Sigmoid colon (tissue), 7 donors: ENCODE results near the gene SMARCAD1. TPM values are rescaled to one million over a fixed set of nuclear protein-coding genes. Genes with fewer than 3 reads are reported as not detected.

Experiments used
- DNase-seq: peaks from one replicate; pipeline ENCODE4 v3.0.0-alpha.2; 2019
- H3K27ac ChIP-seq, 4 donors: fragments of 200-600 bp; sonication (generic); one replicate each; pipeline ENCODE4 v1.5.1; 2016 to 2019; ENCODE audit warnings: mild to moderate bottlenecking in 1 of 4
- H3K27me3 ChIP-seq, 3 donors: fragments of 200-600 bp; sonication (generic); one replicate each; pipeline ENCODE4 v1.5.1; 2019; ENCODE audit warnings: mild to moderate bottlenecking in 1 of 3
- H3K36me3 ChIP-seq, 4 donors: fragments of 200-600 bp; sonication (generic); one replicate each; pipeline ENCODE4 v1.5.1; 2016 to 2019
- H3K4me1 ChIP-seq, 4 donors: fragments of 200-600 bp; sonication (generic); one replicate each; pipeline ENCODE4 v1.5.1; 2017 to 2019
- H3K4me3 ChIP-seq, 4 donors: fragments of 200-600 bp; sonication (generic); one replicate each; pipeline ENCODE4 v1.5.1; 2017 to 2019; ENCODE audit warnings: mild to moderate bottlenecking in 2 of 4, moderate library complexity in 1 of 4
- H3K9me3 ChIP-seq, 4 donors: fragments of 200-600 bp in 3 of 4; sonication (generic) in 3 of 4; one replicate each; pipeline versions ENCODE4 v1.5.1 to v1.6.1; 2013 to 2019
- CTCF ChIP-seq, 4 experiments: fragments of 450-650 bp in 3 of 4; fragments of 200-600 bp in 1 of 4; IDR thresholded peaks; one replicate each; pipeline ENCODE4 v1.5.1; 2016 to 2019; ENCODE audit warnings: antibody characterized with exemption in 4 of 4, mild to moderate bottlenecking in 3 of 4, moderate library complexity in 2 of 4
- EP300 ChIP-seq, 4 donors: sonication (generic); formaldehyde crosslinking; IDR thresholded peaks; one replicate each; pipeline ENCODE4 v1.6.1; 2017; ENCODE audit warnings: antibody characterized with exemption in 4 of 4
- POLR2A ChIP-seq, 2 donors: fragments of 450-650 bp; IDR thresholded peaks; one replicate each; pipeline ENCODE4 v1.6.1; 2016; ENCODE audit warnings: antibody characterized with exemption in 2 of 2, mild to moderate bottlenecking in 2 of 2, moderate library complexity in 2 of 2
- POLR2AphosphoS5 ChIP-seq, 4 donors: sonication (generic); formaldehyde crosslinking; IDR thresholded peaks; one replicate each; pipeline ENCODE4 v1.6.1; 2017; ENCODE audit warnings: antibody characterized with exemption in 4 of 4
- WGBS, 2 donors: extraction: QIAGEN DNeasy Blood & Tissue Kit; methylation state at CpG; one replicate each; pipeline ENCODE4 v1.1.7; 2013; 5-methylcytosine and 5-hydroxymethylcytosine counted together
- intact Hi-C: fragments of 100-400 bp; cut with DNase I; formaldehyde crosslinking; loops from one replicate; pipeline ENCODE4 v1.15.1; 2023
- polyA plus RNA-seq, 3 donors: library from polyadenylated mRNA; stranded (reverse); fragments of 200-250 nt; gene quantifications; one replicate each; pipeline ENCODE4 v1.2.3, GENCODE V29; 2013
- total RNA-seq, 4 donors: library from RNA; depleted of rRNA; stranded (reverse); fragments of >200 nt; gene quantifications; one replicate each; pipeline ENCODE4 v1.1.0, GENCODE V29; 2016
- donor health status: healthy with polysubstance abuse.
- donor health status: Bipolar disorder and iron deficiency.
- donor health status: healthy.

Gene SMARCAD1
- total and polyA plus RNA-seq, 7 donors: 3.7 to 21.4 (median 15.8) TPM

- Histone ChIP-seq H3K27me3 (no peaks in the 10 kb centered on the region), H3K9me3 (no peaks in the 10 kb centered on the region), H3K4me3 (no peak overlapping the region), H3K4me1 (no peaks in the 10 kb centered on the region), H3K27ac (no peak overlapping the region), H3K36me3 (no peaks in the 10 kb centered on the region)
- TF ChIP-seq CTCF (IDR thresholded peaks at IDR 0.05) (no peak), EP300 (IDR thresholded peaks at IDR 0.05) (no peak), POLR2AphosphoS5 (IDR thresholded peaks at IDR 0.05) (no peak), POLR2A (IDR thresholded peaks at IDR 0.05) (no peak)
- 45 to 73% methylated on average over 3 of the region's 3 CpGs for WGBS, 2 donors
- intact Hi-C loops: no loop called here
- DNase-seq: no peak
Observed at GRCh38 chr4:94165256-94165655, 42.4 kb upstream of the SMARCAD1 start.

- 92 to 93% methylated on average over 2 of the region's 2 CpGs for WGBS, 2 donors
- no peak overlapping the region for H3K27ac ChIP-seq
- no peaks in the 10 kb centered on the region for H3K36me3 ChIP-seq
- intact Hi-C loops: no loop called here
- no peak for TF ChIP-seq POLR2A (IDR thresholded peaks at IDR 0.05)
- TF ChIP-seq EP300 (IDR thresholded peaks at IDR 0.05): no peak
- TF ChIP-seq POLR2AphosphoS5 (IDR thresholded peaks at IDR 0.05): no peak
- TF ChIP-seq CTCF (IDR thresholded peaks at IDR 0.05): no peak
- DNase-seq: no peak
- no peaks in the 10 kb centered on the region for H3K27me3 ChIP-seq
- no peaks in the 10 kb centered on the region for H3K9me3 ChIP-seq
- H3K4me1 ChIP-seq: no peaks in the 10 kb centered on the region
- H3K4me3 ChIP-seq: no peak overlapping the region
Observed at GRCh38 chr4:94168321-94168720, 39.3 kb upstream of the SMARCAD1 start.

GRCh38 chr4:94169803-94170372 is 37.8 kb upstream of the SMARCAD1 start:
- H3K36me3 ChIP-seq: no peaks in the 10 kb centered on the region
- TF ChIP-seq EP300 (IDR thresholded peaks at IDR 0.05) (no peak), POLR2A (IDR thresholded peaks at IDR 0.05) (no peak), POLR2AphosphoS5 (IDR thresholded peaks at IDR 0.05) (no peak), CTCF (IDR thresholded peaks at IDR 0.05) (no peak)

GRCh38 chr4:94171616-94172015 is 36.0 kb upstream of the SMARCAD1 start:
- Histone ChIP-seq H3K9me3 (no peaks in the 10 kb centered on the region), H3K27ac (no peak overlapping the region), H3K36me3 (no peaks in the 10 kb centered on the region), H3K4me1 (no peaks in the 10 kb centered on the region), H3K27me3 (no peaks in the 10 kb centered on the region), H3K4me3 (no peak overlapping the region)
- intact Hi-C loops: no loop called here
- TF ChIP-seq CTCF (IDR thresholded peaks at IDR 0.05) (no peak), POLR2A (IDR thresholded peaks at IDR 0.05) (no peak), EP300 (IDR thresholded peaks at IDR 0.05) (no peak), POLR2AphosphoS5 (IDR thresholded peaks at IDR 0.05) (no peak)
- WGBS, 2 donors: 78 to 87% methylated on average over 4 of the region's 4 CpGs
- DNase-seq: no peak

More at GRCh38 chr4:94169803-94170372, 37.8 kb upstream of the SMARCAD1 start:
- intact Hi-C loops: no loop called here
- no peaks in the 10 kb centered on the region for H3K27me3 ChIP-seq
- no peak for DNase-seq
- no peak overlapping the region for H3K4me3 ChIP-seq
- H3K27ac ChIP-seq: no peak overlapping the region
- H3K4me1 ChIP-seq: no peaks in the 10 kb centered on the region
- no peaks in the 10 kb centered on the region for H3K9me3 ChIP-seq
- 97 to 98% methylated on average over 37 of the region's 37 CpGs for WGBS, 2 donors
